ENCODE results near the gene PLA2G10.

DNA sequence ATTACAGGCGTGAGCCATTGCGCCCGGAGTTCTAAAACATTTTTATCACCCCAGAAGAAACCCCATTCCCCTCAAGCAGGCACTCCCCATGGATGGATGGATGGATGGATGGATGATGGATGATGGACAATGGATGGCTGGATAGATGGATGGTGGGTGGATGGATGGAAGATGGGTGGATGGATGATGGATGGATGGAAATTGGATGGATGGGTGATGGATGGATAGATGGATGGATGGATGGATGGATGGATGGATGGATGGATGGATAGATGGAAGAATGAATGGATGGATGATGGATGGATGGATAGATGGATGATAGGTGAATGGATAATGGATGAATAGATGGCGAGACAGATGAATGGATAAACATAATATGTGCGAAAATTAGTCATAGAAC is 16.5 kb downstream of the PLA2G10 start:
- TF ChIP-seq, protein P1, sequence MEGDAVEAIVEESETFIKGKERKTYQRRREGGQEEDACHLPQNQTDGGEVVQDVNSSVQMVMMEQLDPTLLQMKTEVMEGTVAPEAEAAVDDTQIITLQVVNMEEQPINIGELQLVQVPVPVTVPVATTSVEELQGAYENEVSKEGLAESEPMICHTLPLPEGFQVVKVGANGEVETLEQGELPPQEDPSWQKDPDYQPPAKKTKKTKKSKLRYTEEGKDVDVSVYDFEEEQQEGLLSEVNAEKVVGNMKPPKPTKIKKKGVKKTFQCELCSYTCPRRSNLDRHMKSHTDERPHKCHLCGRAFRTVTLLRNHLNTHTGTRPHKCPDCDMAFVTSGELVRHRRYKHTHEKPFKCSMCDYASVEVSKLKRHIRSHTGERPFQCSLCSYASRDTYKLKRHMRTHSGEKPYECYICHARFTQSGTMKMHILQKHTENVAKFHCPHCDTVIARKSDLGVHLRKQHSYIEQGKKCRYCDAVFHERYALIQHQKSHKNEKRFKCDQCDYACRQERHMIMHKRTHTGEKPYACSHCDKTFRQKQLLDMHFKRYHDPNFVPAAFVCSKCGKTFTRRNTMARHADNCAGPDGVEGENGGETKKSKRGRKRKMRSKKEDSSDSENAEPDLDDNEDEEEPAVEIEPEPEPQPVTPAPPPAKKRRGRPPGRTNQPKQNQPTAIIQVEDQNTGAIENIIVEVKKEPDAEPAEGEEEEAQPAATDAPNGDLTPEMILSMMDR (IDR thresholded peaks at IDR 0.05; ENCODE audit: low read depth, low read length) = no peak
- no peak for TF ChIP-seq EZH2phosphoT487 (IDR thresholded peaks at IDR 0.05; ENCODE audit: low read depth)

Data from OCI-LY3 (cell line).